Right cardiac atrium (tissue), 5 donors: ENCODE measurements around the gene HIBADH. TPM values are rescaled to one million over a fixed set of nuclear protein-coding genes. Genes with fewer than 3 reads are reported as not detected.

Experiments
- ATAC-seq, 2 donors: fragments of 200-7000 bp; cut with Tn5 transposase; one replicate each; pipeline versions ENCODE4 v1.8.0 to v1.9.1; 2020; ENCODE audit warnings: moderate library complexity in 2 of 2, mild to moderate bottlenecking in 1 of 2
- DNase-seq, 3 donors: peaks; one replicate each; pipeline ENCODE4 v3.0.0-alpha.2; 2020
- H3K27ac ChIP-seq: one replicate; pipeline ENCODE4 v1.5.1; 2013; ENCODE audit warnings: mild to moderate bottlenecking, low read length, control low read depth, moderate library complexity
- H3K27me3 ChIP-seq: one replicate; pipeline ENCODE4 v1.6.1; 2013; ENCODE audit not compliant: control insufficient read depth, insufficient read depth
- H3K4me1 ChIP-seq: one replicate; pipeline ENCODE4 v1.6.1; 2013; ENCODE audit warnings: low read length; ENCODE audit not compliant: control insufficient read depth, insufficient read depth
- H3K4me3 ChIP-seq: one replicate; pipeline ENCODE4 v1.5.1; 2013; ENCODE audit warnings: low read length, control low read depth
- H3K9me3 ChIP-seq: one replicate; pipeline ENCODE4 v1.6.1; 2013; ENCODE audit warnings: low read length; ENCODE audit not compliant: control insufficient read depth
- WGBS: extraction: QIAGEN DNeasy Blood & Tissue Kit; methylation state at CpG from one replicate; pipeline ENCODE4 v1.1.7; 2013; 5-methylcytosine and 5-hydroxymethylcytosine counted together
- intact Hi-C, 4 donors: fragments of 100-400 bp; cut with DNase I; formaldehyde crosslinking; loops; one replicate each; pipeline versions ENCODE4 v1.11.0 to v1.14.0; 2022 to 2023
- polyA plus RNA-seq: library from polyadenylated mRNA; stranded (reverse); fragments of 200-250 nt; gene quantifications from one replicate; pipeline ENCODE4 v1.2.3, GENCODE V29; 2013
- total RNA-seq, 4 donors: library from RNA; stranded (reverse); fragmentation: NEBNext Ultra II Directional; extraction: Animal tissue kit (Norgen Biotek cat#: 25700); gene quantifications; one replicate each; pipeline ENCODE4 v1.2.1, GENCODE V29; 2021
- donor health status: healthy with polysubstance abuse.
- donor health status: DM: no; HTN: yes; CAD: no.
- donor health status: DM: no; HTN: no; CAD: no.
- donor health status: DM: no; HTN: yes; CAD: no; lungs with severe emphysema.
- donor health status: DM: yes; HTN: yes; CAD: no.

Gene HIBADH
- total and polyA plus RNA-seq, 5 donors: 57.7 to 77.1 (median 72.2) TPM

- DNase-seq (no peak), ATAC-seq (no peak)
- Histone ChIP-seq H3K27me3 (no peaks in the 10 kb centered on the region), H3K27ac (no peak overlapping the region), H3K9me3 (no peaks in the 10 kb centered on the region), H3K4me1 (no peaks in the 10 kb centered on the region), H3K4me3 (no peak overlapping the region)
- WGBS: 85% methylated on average over 2 of the region's 2 CpGs
- intact Hi-C loops: no loop called here
Observed at GRCh38 chr7:27484451-27484850, 178.2 kb downstream of the HIBADH start.

GRCh38 chr7:27482219-27482618 is 180.5 kb downstream of the HIBADH start:
- no peak overlapping the region for H3K4me3 ChIP-seq
- intact Hi-C loops: no loop called here
- DNase-seq: no peak
- H3K27ac ChIP-seq: no peak overlapping the region
- 90% methylated on average over 1 of the region's 1 CpG for WGBS
- H3K4me1 ChIP-seq: no peaks in the 10 kb centered on the region
- no peak for ATAC-seq
- H3K27me3 ChIP-seq: no peaks in the 10 kb centered on the region
- H3K9me3 ChIP-seq: no peaks in the 10 kb centered on the region

- no peak for ATAC-seq
Observed at GRCh38 chr7:27478556-27478955, 184.1 kb downstream of the HIBADH start.

GRCh38 chr7:27478084-27478483 is 184.6 kb downstream of the HIBADH start:
- Histone ChIP-seq H3K27me3 (no peaks in the 10 kb centered on the region), H3K4me1 (no peaks in the 10 kb centered on the region), H3K4me3 (no peak overlapping the region), H3K27ac (no peak overlapping the region), H3K9me3 (no peaks in the 10 kb centered on the region)
- DNase-seq: no peak
- intact Hi-C loops: no loop called here
- WGBS: 50% methylated on average over 1 of the region's 1 CpG
- ATAC-seq: no peak

More at GRCh38 chr7:27478556-27478955, 184.1 kb downstream of the HIBADH start:
- Histone ChIP-seq H3K27me3 (no peaks in the 10 kb centered on the region), H3K9me3 (no peaks in the 10 kb centered on the region), H3K4me1 (no peaks in the 10 kb centered on the region), H3K4me3 (no peak overlapping the region), H3K27ac (no peak overlapping the region)
- no peak for DNase-seq
- intact Hi-C loops: no loop called here

GRCh38 chr7:27476493-27476892 is 186.2 kb downstream of the HIBADH start:
- ATAC-seq (no peak), DNase-seq (no peak)
- Histone ChIP-seq H3K27me3 (no peaks in the 10 kb centered on the region), H3K27ac (no peak overlapping the region), H3K4me1 (no peaks in the 10 kb centered on the region), H3K9me3 (no peaks in the 10 kb centered on the region), H3K4me3 (no peak overlapping the region)
- intact Hi-C loops: no loop called here
- 48% methylated on average over 2 of the region's 2 CpGs for WGBS

Other genes with a start within 250 kb of the HIBADH start
- gene TAX1BP1, start 77.3 kb upstream of the HIBADH start, total RNA-seq: 100 to 1,000 TPM; 120 to 140 (median 137) TPM
- gene TAX1BP1, start 77.3 kb upstream of the HIBADH start, polyA plus RNA-seq: 106 TPM